ENCODE data around the gene LPXN.

- TF ChIP-seq POLR2AphosphoS5 (IDR thresholded peaks at IDR 0.05): no peak
- no peak for TF ChIP-seq CTCF (IDR thresholded peaks at IDR 0.05)
Observed at GRCh38 chr11:58490827-58491226, 84.8 kb downstream of the LPXN start.

All from transverse colon (tissue), 4 donors.